HCT116 (cell line): Measurements from ENCODE around the gene COA8.

Experiments
- EGR1 ChIP-seq: IDR thresholded peaks from 2 replicates; pipeline ENCODE4 v1.6.1; 2012; ENCODE audit warnings: low read depth
- EZH2 ChIP-seq: fragments of 200-600 bp; sonication (generic); IDR thresholded peaks from 2 replicates; pipeline ENCODE4 v1.6.1; 2017; ENCODE audit warnings: antibody characterized with exemption, mixed run types
- POLR2AphosphoS5 ChIP-seq: IDR thresholded peaks from 2 replicates; pipeline ENCODE4 v1.6.1; 2011; ENCODE audit warnings: mild to moderate bottlenecking, low read depth, low read length, moderate library complexity
- ZNF274 ChIP-seq: fragments of 200-500 bp; sonication (Bioruptor generic); IDR thresholded peaks from 2 replicates; pipeline ENCODE4 v1.6.1; 2014; ENCODE audit warnings: mild to moderate bottlenecking, low read depth, low read length, inconsistent platforms
- TF ChIP-seq, protein P1 (sequence below): IDR thresholded peaks from 2 replicates; pipeline ENCODE4 v1.6.1; 2012; ENCODE audit warnings: low read depth

DNA sequence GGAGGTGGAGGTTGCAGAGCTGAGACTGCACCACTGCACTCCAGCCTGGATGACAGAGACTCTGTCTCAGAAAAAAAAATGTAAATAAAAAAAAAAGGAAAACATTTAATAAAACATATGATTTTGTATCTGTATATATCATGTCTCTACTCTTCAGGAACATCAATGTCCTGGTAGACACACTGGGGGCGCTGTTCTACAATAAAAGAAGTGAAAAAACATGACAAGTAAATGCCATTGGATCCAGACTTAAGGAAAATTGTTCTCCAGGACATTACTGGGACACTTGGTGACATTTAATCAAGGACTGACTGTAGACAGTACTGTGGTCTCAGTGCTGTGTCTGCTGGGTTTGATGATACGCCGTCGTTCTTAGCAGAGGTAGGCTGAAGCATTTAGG is 50.8 kb downstream of the COA8 start:
- no peak for TF ChIP-seq EZH2
- TF ChIP-seq POLR2AphosphoS5, result no peak
- TF ChIP-seq ZNF274, result no peak
- TF ChIP-seq EGR1, result no peak
- TF ChIP-seq, protein P1, sequence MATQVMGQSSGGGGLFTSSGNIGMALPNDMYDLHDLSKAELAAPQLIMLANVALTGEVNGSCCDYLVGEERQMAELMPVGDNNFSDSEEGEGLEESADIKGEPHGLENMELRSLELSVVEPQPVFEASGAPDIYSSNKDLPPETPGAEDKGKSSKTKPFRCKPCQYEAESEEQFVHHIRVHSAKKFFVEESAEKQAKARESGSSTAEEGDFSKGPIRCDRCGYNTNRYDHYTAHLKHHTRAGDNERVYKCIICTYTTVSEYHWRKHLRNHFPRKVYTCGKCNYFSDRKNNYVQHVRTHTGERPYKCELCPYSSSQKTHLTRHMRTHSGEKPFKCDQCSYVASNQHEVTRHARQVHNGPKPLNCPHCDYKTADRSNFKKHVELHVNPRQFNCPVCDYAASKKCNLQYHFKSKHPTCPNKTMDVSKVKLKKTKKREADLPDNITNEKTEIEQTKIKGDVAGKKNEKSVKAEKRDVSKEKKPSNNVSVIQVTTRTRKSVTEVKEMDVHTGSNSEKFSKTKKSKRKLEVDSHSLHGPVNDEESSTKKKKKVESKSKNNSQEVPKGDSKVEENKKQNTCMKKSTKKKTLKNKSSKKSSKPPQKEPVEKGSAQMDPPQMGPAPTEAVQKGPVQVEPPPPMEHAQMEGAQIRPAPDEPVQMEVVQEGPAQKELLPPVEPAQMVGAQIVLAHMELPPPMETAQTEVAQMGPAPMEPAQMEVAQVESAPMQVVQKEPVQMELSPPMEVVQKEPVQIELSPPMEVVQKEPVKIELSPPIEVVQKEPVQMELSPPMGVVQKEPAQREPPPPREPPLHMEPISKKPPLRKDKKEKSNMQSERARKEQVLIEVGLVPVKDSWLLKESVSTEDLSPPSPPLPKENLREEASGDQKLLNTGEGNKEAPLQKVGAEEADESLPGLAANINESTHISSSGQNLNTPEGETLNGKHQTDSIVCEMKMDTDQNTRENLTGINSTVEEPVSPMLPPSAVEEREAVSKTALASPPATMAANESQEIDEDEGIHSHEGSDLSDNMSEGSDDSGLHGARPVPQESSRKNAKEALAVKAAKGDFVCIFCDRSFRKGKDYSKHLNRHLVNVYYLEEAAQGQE, result no peak
